NCI-H1436 (cell line): ENCODE measurements around the gene LYPD1.

Experiments
- DNase-seq: peaks from one replicate; lab custom pipeline; 2025; lab: John Stamatoyannopoulos, UW

The LYPD1 gene

GRCh38 chr2:132632000-132632649 is 37.9 kb downstream of the LYPD1 start:
- DNase-seq = no peak

GRCh38 chr2:132627536-132627935 is 42.5 kb downstream of the LYPD1 start:
- no peak for DNase-seq

GRCh38 chr2:132623096-132623839 is 46.7 kb downstream of the LYPD1 start:
- no peak for DNase-seq

DNA sequence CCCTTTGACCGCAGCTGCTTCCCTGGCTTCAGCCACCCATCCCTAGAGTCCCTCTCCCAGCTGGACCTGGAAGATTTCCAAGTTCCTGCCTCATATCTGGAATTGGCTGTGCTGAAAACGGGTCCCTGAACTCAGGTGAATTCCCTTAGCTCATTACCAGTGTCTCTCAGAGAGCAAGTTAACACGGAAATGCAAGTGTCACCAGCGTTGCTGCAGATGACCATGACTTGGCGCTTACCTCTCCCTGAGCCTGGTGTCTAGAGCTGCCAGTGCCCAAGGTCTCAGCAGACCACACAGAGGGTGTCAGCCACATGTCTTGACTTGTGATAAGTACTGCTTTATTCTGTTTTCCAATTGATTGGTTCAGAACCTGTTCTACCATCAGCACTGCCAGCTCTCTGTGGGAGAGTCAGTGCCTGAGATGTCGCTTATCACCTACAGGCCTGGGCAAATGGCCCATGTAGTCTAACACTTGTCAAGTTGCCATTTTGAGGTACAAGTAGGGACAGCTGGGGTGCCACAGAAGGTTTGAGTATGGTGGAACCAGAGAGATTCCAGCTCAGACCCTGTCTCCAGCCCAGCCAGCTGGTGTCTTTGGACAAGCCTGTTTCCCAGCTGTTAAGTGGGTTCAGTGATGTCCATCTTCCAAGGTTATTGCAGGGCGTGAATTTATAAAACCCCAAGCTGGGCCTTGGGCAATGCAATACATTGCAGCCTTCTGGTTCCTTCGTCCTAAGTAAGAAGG is 48.7 kb downstream of the LYPD1 start:
- DNase-seq = no peak

- no peak for DNase-seq
These were observed 49.9 kb downstream of the LYPD1 start for GRCh38 chr2:132620115-132620514.

DNA sequence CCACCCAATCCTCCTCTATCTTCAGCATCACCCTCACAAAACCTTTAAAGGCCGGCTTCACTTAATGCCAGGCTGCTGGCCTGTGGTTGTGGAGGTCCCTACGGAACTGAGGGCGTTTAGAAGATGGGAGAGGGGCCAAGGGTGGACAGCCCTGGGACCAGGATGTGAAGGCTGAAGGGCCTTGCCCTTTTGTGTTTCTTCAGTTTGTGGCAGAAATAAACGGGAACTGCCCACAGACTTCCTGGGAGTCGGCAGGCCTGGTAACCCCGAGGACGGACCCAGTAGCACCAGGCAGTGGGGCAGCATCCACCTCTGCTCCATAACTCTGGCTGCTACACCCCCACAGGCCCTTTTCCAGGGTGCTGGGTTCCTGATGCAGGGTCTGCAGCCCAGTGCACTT is 51.3 kb downstream of the LYPD1 start:
- no peak for DNase-seq

DNA sequence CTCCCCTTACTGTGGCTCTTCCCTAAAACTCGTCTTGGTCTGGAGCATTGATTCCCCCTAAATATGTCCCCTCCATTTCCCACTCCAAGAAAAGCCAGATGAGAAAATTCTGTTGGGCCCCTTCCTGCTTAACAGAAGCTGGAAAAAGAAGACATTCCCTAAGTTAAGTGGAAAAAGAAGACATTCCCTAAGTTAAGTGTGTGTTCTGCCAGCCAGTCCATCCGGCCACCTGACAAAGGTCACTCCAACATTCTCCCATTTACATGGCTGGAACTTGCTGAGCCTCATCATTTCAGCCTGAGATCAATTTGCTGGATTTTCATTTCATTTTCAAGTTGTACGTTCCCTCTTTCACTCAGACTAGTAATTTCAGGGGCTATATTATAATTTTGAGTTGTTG is 52.0 kb downstream of the LYPD1 start:
- DNase-seq = no peak

- no peak for DNase-seq
These were observed 54.5 kb downstream of the LYPD1 start for GRCh38 chr2:132615329-132616085.

DNA sequence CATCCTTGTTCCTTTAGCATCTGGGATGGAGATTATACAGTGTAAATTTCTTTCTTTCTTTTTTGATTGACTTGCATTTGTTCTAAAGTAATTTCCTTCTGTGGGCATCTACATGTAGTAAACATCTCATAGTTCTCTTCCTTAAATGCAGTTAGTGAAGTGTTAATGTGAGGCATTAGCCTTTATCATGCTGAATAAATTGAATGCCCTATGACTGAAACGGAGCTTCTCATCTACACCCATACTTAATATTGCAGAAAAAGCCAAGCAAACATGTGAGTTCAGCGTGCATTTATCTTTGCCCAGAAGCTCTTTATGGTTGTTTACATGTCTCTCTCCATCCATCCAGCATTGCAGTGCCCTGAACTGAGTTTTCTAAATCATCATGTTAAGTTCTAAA is 58.3 kb downstream of the LYPD1 start:
- DNase-seq = no peak

GRCh38 chr2:132609101-132609890 is 60.7 kb downstream of the LYPD1 start:
- DNase-seq = no peak

DNA sequence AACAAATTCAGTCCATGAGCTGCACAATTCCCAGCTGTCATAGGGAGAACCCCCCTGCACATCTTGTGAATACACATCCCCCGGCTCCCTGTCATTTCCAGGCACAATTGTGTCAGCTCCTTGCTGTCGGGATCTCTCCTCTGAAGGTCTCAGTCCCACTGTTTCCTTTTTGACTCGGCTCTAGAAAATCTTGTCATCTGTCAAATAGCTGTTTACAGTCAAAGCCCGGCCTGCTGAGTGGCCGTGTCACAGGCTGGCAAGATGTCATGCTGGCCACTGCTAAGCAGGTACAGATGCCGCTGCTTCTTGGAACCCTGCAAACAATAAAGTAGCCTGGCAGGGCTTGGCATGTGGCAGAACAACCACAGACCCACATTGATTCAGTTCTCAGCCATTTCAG is 61.7 kb downstream of the LYPD1 start:
- no peak for DNase-seq

DNA sequence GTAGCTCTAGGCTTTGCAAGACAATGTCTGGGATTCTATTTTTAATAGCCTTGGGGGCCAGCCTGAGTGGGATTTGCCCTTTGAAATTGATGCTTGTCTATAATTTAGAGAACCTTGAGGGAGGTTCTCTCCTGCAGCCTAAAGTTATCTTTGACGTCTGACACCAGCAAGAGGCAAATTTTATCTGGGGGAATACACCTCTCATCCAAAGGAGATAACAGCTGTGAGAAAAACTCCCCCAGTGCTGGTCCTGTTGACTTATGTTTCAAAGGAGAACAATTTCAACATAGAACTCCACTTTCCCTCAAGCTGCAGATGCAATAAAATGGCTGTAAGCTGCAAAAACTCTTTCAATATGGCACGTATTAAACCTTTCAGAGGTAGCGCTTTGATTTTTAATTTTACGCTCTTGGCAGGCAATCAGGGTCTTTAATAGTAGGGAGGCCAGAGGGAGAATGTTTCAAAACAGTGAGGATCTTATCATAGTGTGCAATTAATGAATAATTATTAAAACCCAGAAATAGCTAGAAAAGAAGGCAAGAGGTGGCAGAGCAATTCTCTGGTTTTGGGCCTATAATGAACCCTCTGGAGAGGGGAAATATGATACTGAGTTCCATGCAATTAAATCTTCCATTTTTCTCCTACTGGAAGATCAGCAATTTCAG is 62.4 kb downstream of the LYPD1 start:
- DNase-seq = no peak

DNA sequence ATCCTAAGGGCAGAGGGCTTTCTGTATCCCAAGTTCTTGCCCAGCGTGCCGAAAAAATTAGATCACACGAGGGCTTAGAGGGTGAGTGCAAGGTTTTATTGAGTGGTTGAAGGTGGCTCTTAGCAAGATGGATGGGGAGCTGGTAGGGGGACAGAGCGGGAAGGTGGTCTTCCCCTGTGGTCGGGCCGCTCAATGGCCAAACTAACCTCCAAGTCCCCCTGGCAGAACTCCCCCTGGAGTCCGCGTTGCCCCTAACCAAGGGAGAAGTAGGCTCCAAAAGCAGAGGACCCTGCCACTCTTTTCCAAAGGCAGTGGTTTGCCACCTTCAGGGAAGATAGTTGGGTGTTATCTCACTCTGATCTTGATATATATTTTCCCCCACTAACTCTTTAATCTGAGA is 63.4 kb downstream of the LYPD1 start:
- no peak for DNase-seq

- no peak for DNase-seq
These were observed 64.5 kb downstream of the LYPD1 start for GRCh38 chr2:132605236-132606180.

- no peak for DNase-seq
These were observed 65.4 kb downstream of the LYPD1 start for GRCh38 chr2:132604561-132604960.

DNA sequence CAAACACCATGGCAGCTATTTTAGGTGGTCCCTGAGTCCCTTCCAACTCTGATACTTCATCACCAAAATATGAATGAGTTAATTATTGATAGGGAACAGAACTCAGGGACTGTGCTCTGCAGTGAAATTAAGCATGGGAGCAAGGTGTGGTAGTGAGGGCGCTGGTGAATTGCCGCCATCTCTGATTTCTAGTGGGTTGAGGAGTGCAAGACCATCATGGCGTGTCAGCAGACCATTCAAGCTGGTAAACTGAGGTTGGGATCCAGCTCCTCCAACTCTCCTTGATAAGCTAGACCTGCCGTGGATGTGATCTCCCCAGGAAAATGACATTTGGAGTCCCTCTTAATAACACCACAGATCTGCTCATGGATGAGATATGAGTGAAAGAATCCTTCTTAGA is 70.4 kb downstream of the LYPD1 start:
- DNase-seq = no peak

DNA sequence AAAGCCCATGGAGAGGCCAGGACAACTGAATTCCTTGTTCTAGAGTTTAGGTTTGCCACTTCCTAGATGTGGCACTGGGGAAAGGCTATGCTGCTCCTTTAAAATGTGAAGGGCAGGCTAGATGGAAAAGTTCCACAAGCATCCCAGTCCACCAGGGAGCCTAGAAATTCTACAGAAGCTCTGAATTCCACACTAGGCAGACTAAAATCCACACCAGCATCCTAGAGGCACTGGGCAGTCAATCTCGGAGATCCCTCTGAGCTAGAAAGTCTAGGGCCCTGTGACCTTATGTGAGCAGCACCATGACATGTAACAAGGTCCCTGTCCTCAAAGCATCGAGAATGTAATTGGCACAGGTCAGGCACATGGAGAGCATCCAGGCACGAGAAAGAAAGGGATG is 71.5 kb downstream of the LYPD1 start:
- no peak for DNase-seq

DNA sequence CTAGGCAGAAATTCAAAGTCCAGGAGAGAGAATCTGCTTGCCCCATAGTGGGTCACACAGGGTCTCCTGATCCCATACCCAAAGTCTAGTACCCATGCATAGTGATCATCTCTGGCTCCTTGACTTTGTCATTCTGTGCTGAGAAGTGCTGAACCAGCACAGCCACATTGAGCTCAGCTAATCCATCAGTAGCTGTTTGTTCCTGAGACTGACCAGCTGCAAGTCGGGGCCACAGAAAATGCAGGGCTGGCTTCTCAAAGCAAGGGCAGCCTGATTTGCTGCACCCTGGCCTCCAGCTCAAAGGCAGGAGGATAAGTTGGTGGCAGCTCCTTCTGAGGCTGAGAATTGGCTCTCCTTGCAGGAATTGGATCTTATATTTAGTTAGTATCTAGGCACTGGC is 72.2 kb downstream of the LYPD1 start:
- no peak for DNase-seq

DNA sequence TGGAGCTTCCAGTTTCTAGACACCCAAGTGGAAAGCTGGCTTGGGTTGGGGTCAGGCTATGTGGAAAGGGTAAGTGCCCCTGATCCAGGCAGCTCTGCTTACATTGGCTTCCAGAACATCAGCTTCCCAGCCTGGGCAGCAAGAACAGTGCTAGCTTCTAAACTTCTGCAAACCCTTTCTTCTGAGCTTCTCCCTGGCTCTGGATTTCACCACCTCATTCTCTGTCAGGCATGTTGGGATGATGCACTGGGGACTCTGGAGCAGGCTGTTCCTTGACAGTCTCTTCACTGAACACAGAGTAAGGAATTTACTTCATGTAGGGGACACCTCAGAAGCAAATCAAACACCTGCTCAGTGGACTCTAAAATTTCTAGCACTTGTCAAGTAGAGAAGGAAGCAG is 72.8 kb downstream of the LYPD1 start:
- no peak for DNase-seq

GRCh38 chr2:132595693-132596092 is 74.3 kb downstream of the LYPD1 start:
- no peak for DNase-seq
